ENCODE results near the gene GPS1.

- TF ChIP-seq CTCF (IDR thresholded peaks at IDR 0.05): no peak
- no peak for TF ChIP-seq POLR2A (IDR thresholded peaks at IDR 0.05)
These were observed 18.2 kb upstream of the GPS1 start for GRCh38 chr17:82033359-82034085.
